ENCODE data around the gene GRID1.

GRCh38 chr10:86018735-86019058 is 347.9 kb downstream of the GRID1 start:
- TF ChIP-seq CTCF (IDR thresholded peaks at IDR 0.05), result no peak
- TF ChIP-seq POLR2A (IDR thresholded peaks at IDR 0.05), result no peak

Measured in thyroid gland (tissue), 4 donors.